Spleen (tissue), 11 donors: ENCODE results near the gene ZNF880. TPM values are rescaled to one million over a fixed set of nuclear protein-coding genes. Genes with fewer than 3 reads are reported as not detected.

Source experiments
- DNase-seq: peaks from one replicate; pipeline ENCODE4 v3.0.0-alpha.2; 2020
- H3K27ac ChIP-seq, 8 donors: fragments of 200-600 bp; sonication (generic) in 7 of 8; 1 replicate in 4 of 8; 2 replicates in 4 of 8; pipeline versions ENCODE4 v1.5.0 to v1.8.0; 2016 to 2021; ENCODE audit warnings: inconsistent platforms in 4 of 8, mild to moderate bottlenecking in 4 of 8, moderate library complexity in 1 of 8
- H3K27me3 ChIP-seq, 7 donors: fragments of 200-600 bp; sonication (generic) in 6 of 7; replicated peaks in 1 of 7; 1 replicate in 4 of 7; 2 replicates in 3 of 7; pipeline versions ENCODE4 v1.5.0 to v1.8.0; 2016 to 2021; ENCODE audit warnings: inconsistent platforms in 3 of 7, mild to moderate bottlenecking in 1 of 7
- H3K36me3 ChIP-seq, 6 donors: fragments of 200-600 bp; sonication (generic) in 5 of 6; 1 replicate in 4 of 6; 2 replicates in 2 of 6; pipeline versions ENCODE4 v1.5.0 to v1.8.0; 2016 to 2021; ENCODE audit warnings: inconsistent platforms in 2 of 6
- H3K4me1 ChIP-seq, 6 donors: fragments of 200-600 bp; sonication (generic) in 5 of 6; 1 replicate in 3 of 6; 2 replicates in 3 of 6; pipeline versions ENCODE4 v1.5.0 to v1.8.0; 2016 to 2021; ENCODE audit warnings: inconsistent platforms in 3 of 6
- H3K4me3 ChIP-seq, 8 donors: fragments of 200-600 bp; sonication (generic) in 7 of 8; 1 replicate in 4 of 8; 2 replicates in 4 of 8; pipeline versions ENCODE4 v1.5.0 to v1.8.0; 2016 to 2021; ENCODE audit warnings: inconsistent platforms in 4 of 8, mild to moderate bottlenecking in 4 of 8, moderate library complexity in 2 of 8
- H3K9me3 ChIP-seq, 8 donors: fragments of 200-600 bp; sonication (generic) in 7 of 8; 1 replicate in 4 of 8; 2 replicates in 4 of 8; pipeline versions ENCODE4 v1.5.0 to v1.8.0; 2016 to 2021; ENCODE audit warnings: inconsistent platforms in 4 of 8
- CTCF ChIP-seq, 11 experiments: fragments of 200-600 bp in 7 of 11; fragments of 450-650 bp in 4 of 11; sonication (generic) in 4 of 11; IDR thresholded peaks in 8 of 11; conservative IDR thresholded peaks in 3 of 11; 1 replicate in 7 of 11; 2 replicates in 4 of 11; pipeline versions ENCODE4 v1.4.0 to v1.8.0; 2016 to 2021; ENCODE audit warnings: antibody characterized with exemption in 11 of 11, inconsistent platforms in 4 of 11, mild to moderate bottlenecking in 1 of 11
- POLR2A ChIP-seq, 3 donors: fragments of 450-650 bp; IDR thresholded peaks; one replicate each; pipeline ENCODE4 v1.5.1; 2017; ENCODE audit warnings: antibody characterized with exemption in 3 of 3, mild to moderate bottlenecking in 1 of 3
- POLR2AphosphoS5 ChIP-seq, 3 donors: sonication (generic); formaldehyde crosslinking; IDR thresholded peaks; one replicate each; pipeline ENCODE4 v1.5.1; 2017; ENCODE audit warnings: antibody characterized with exemption in 3 of 3
- WGBS, 5 donors: extraction: QIAGEN DNeasy Blood & Tissue Kit in 3 of 5; methylation state at CpG; one replicate each; pipeline versions ENCODE4 v1.1.5 to v1.1.7; 2013 to 2018; 5-methylcytosine and 5-hydroxymethylcytosine counted together
- intact Hi-C: fragments of 100-400 bp; cut with DNase I; formaldehyde crosslinking; loops from one replicate; pipeline ENCODE4 v1.15.0; 2023; ENCODE audit warnings: low total_unique reads
- polyA plus RNA-seq, 3 donors: library from polyadenylated mRNA; stranded (reverse); fragments of 200-250 nt; gene quantifications; one replicate each; pipeline ENCODE4 v1.2.1, GENCODE V29; 2013
- small RNA-seq, 4 donors: library from RNA; depleted of rRNA; stranded (forward); fragments of <200 nt; gene quantifications; one replicate each; pipeline ENCODE3, GENCODE V24; 2016
- total RNA-seq, 7 donors: library from RNA; depleted of rRNA in 3 of 7; stranded (reverse); fragments of >200 nt in 3 of 7; fragmentation: NEBNext Ultra II Directional in 4 of 7; extraction: Animal tissue kit (Norgen Biotek cat#: 25700) in 4 of 7; gene quantifications; one replicate each; pipeline versions ENCODE4 v1.1.0 to v1.2.1, GENCODE V29; 2016 to 2021
- donor health status: healthy with polysubstance abuse.
- donor health status: DM: no; HTN: no; CAD: no; lungs with moderate emphysema.
- donor health status: DM: no; HTN: no; CAD: no.
- donor health status: Bipolar disorder and iron deficiency.
- donor health status: healthy.
- donor health status: DM: no; HTN: no; CAD: no.
- donor health status: DM: yes; HTN: yes; CAD: no.

ZNF880 gene
- total and polyA plus RNA-seq, 10 donors: 14.8 to 31.7 (median 21.1) TPM

- H3K4me3 ChIP-seq: no peak overlapping the region
- TF ChIP-seq CTCF (IDR thresholded peaks at IDR 0.05 in 8 of 11, conservative IDR thresholded peaks at IDR 0.05 in 3 of 11) (no peak), POLR2AphosphoS5 (IDR thresholded peaks at IDR 0.05) (no peak), POLR2A (IDR thresholded peaks at IDR 0.05) (no peak)
- no peak overlapping the region for H3K27ac ChIP-seq
- 92 to 96% (median 95%) methylated on average over 5 of the region's 5 CpGs for WGBS, 5 donors
- peaks cover 10 to 46% (median 25%) of the 10 kb centered on the region in 6 donors for H3K36me3 ChIP-seq
- peaks cover 45 to 100% (median 100%) of the 10 kb centered on the region in 8 donors for H3K9me3 ChIP-seq
- no peaks in the 10 kb centered on the region for H3K27me3 ChIP-seq
- no peaks in the 10 kb centered on the region for H3K4me1 ChIP-seq
- DNase-seq: no peak
- intact Hi-C loops: no loop called here
Observed at GRCh38 chr19:52415711-52416110, 46.0 kb downstream of the ZNF880 start.

GRCh38 chr19:52428937-52429336 lies 59.2 kb downstream of the ZNF880 start, which contains the start of gene ZNF534:
TSS of gene ZNF534 (plus strand) at chr19:52429148. CDS start at chr19:52431475, 2,327 bp downstream.
- intact Hi-C loops: no loop called here
- H3K27me3 ChIP-seq: no peaks in the 10 kb centered on the region
- TF ChIP-seq CTCF (IDR thresholded peaks at IDR 0.05 in 8 of 11, conservative IDR thresholded peaks at IDR 0.05 in 3 of 11): no peak
- TF ChIP-seq POLR2AphosphoS5 (IDR thresholded peaks at IDR 0.05): no peak
- no peak for TF ChIP-seq POLR2A (IDR thresholded peaks at IDR 0.05)
- H3K36me3 ChIP-seq: peaks cover 0 to 15% (median 0%) of the 10 kb centered on the region in 6 donors
- no peak within 1 kb of the TSS for H3K4me3 ChIP-seq
- no peak for DNase-seq
- H3K9me3 ChIP-seq: peaks cover 0 to 100% (median 99%) of the 10 kb centered on the region in 8 donors
- 60 to 74% (median 70%) methylated on average over 25 to 27 of the region's 27 CpGs for WGBS, 5 donors
- no peaks in the 10 kb centered on the region for H3K4me1 ChIP-seq
- H3K27ac ChIP-seq: no peak within 1 kb of the TSS

Small RNAs within 50 kb of the gene (small RNA-seq; reads per million reads assigned to genes)
- 0 reads per million in 4 donors for gene AC010332.1

Other genes with a start within 250 kb of the ZNF880 start
- gene ZNF616, start 230.0 kb upstream of the ZNF880 start, total RNA-seq: 10 to 100 TPM in 4 of 7 donors, 1 to 10 TPM in 3; 7.5 to 22.6 (median 10.3) TPM
- 1 to 10 TPM; 1.3 to 2.1 (median 2.1) TPM for gene ZNF616, start 230.0 kb upstream of the ZNF880 start, polyA plus RNA-seq
- 10 to 100 TPM; 16.7 to 26.8 (median 21.0) TPM for gene ZNF836, start 198.3 kb upstream of the ZNF880 start, total RNA-seq
- 1 to 10 TPM; 4.9 to 7.6 (median 7.3) TPM for gene ZNF836, start 198.3 kb upstream of the ZNF880 start, polyA plus RNA-seq
- gene PPP2R1A, start 179.9 kb upstream of the ZNF880 start, total RNA-seq: 100 to 1,000 TPM; 148 to 200 (median 178) TPM
- gene PPP2R1A, start 179.9 kb upstream of the ZNF880 start, polyA plus RNA-seq: 100 to 1,000 TPM in 1 of 3 donors, 10 to 100 TPM in 2; 81.1 to 103 (median 99.2) TPM
- gene ZNF766, start 100.3 kb upstream of the ZNF880 start, total RNA-seq: 10 to 100 TPM; 11.7 to 24.9 (median 19.1) TPM
- 1 to 10 TPM; 4.2 to 4.5 (median 4.3) TPM for gene ZNF766, start 100.3 kb upstream of the ZNF880 start, polyA plus RNA-seq
- gene ZNF480, start 72.8 kb upstream of the ZNF880 start, total RNA-seq: 10 to 100 TPM in 5 of 7 donors, 1 to 10 TPM in 2; 9.1 to 17.2 (median 13.4) TPM
- 10 to 100 TPM in 1 of 3 donors, 1 to 10 TPM in 2; 5.4 to 10.6 (median 9.2) TPM for gene ZNF480, start 72.8 kb upstream of the ZNF880 start, polyA plus RNA-seq
- 1 to 10 TPM; 1.3 to 6.4 (median 2.3) TPM for gene ZNF610, start 33.7 kb upstream of the ZNF880 start, total RNA-seq
- 1 to 10 TPM in 2 of 3 donors, under 1 TPM in 1; 0.91 to 1.5 (median 1.5) TPM for gene ZNF610, start 33.7 kb upstream of the ZNF880 start, polyA plus RNA-seq
- gene ZNF528, start 27.9 kb downstream of the ZNF880 start, total RNA-seq: 10 to 100 TPM; 23.8 to 38.1 (median 28.7) TPM
- 1 to 10 TPM; 6.9 to 8.3 (median 7.9) TPM for gene ZNF528, start 27.9 kb downstream of the ZNF880 start, polyA plus RNA-seq
- gene ZNF534, start 59.2 kb downstream of the ZNF880 start, total RNA-seq: not detected
- gene ZNF534, start 59.2 kb downstream of the ZNF880 start, polyA plus RNA-seq: under 1 TPM in 1 of 3 donors, not detected in 2; 0.11 TPM
- gene ZNF578, start 83.6 kb downstream of the ZNF880 start, total RNA-seq: 1 to 10 TPM; 3.2 to 4.1 (median 3.6) TPM
- gene ZNF578, start 83.6 kb downstream of the ZNF880 start, polyA plus RNA-seq: 1 to 10 TPM in 2 of 3 donors, under 1 TPM in 1; 0.85 to 2.8 (median 1.9) TPM
- gene ZNF808, start 157.7 kb downstream of the ZNF880 start, total RNA-seq: 10 to 100 TPM; 24.3 to 36.3 (median 28.4) TPM
- 1 to 10 TPM; 1.6 to 4.6 (median 1.7) TPM for gene ZNF808, start 157.7 kb downstream of the ZNF880 start, polyA plus RNA-seq
- gene ZNF701, start 200.4 kb downstream of the ZNF880 start, total RNA-seq: 10 to 100 TPM; 16.3 to 28.2 (median 21.4) TPM
- gene ZNF701, start 200.4 kb downstream of the ZNF880 start, polyA plus RNA-seq: 10 to 100 TPM in 1 of 3 donors, 1 to 10 TPM in 2; 5.0 to 10.2 (median 5.7) TPM